ENCODE measurements around the gene NDFIP1. TPM values are rescaled to one million over a fixed set of nuclear protein-coding genes. Genes with fewer than 3 reads are reported as not detected.

NDFIP1 gene
- total and polyA plus RNA-seq, 2 of the 8 experiments (the other 6 are each of a cell fraction or from before 2014, with no cell fraction given), result 8.8 to 27.1 TPM

DNA sequence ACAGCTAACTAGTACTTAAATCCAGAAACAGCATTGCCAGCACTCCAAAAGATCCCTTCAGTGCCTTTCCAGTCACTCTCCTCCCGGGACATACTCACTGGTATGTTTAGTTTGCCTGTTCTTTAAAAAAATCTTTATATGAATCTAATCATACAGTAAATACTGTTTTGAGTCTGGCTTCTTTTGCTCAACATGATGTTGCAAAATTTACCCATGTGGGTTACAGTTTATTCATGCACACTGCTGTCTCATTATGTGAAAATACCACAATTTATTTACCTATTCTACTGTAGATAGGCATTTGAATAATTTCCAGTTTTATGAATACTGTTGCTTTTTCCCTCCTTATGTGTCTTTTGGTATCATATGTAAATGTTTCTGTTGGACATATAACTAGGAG, 13.5 kb downstream of the NDFIP1 start:
- no peak overlapping the region for H4K8ac ChIP-seq (ENCODE audit: extremely low read depth, insufficient read depth, low read length)
- H3K9me3 ChIP-seq (ENCODE audit: insufficient read depth in 2 of 2, low read depth in 1 of 2, low read length in 1 of 2), result 0 out of 4 replicates have a peak, but pooled peaks cover 2 to 4% of the 10 kb centered on the region in 2 experiments
- H2BK120ac ChIP-seq (replicated peaks; ENCODE audit: low read depth, low read length), result no peak overlapping the region
- no peak overlapping the region for H3K9ac ChIP-seq (replicated peaks in 1 of 4; ENCODE audit: extremely low read depth in 1 of 4, low read depth in 3 of 4, low read length in 3 of 4)
- H2AK5ac ChIP-seq (ENCODE audit: low read depth, low read length), result no peak overlapping the region
- no peak overlapping the region for H2BK20ac ChIP-seq (ENCODE audit: low read length)
- no peak overlapping the region for H3K4ac ChIP-seq (replicated peaks; ENCODE audit: insufficient read length, low read depth, low read length)
- no peak overlapping the region for H2AFZ ChIP-seq (ENCODE audit: low read length)
- FAIRE-seq (no peak), DNase-seq (ENCODE audit: low read depth in 1 of 2, low spot score in 2 of 2) (no peak)
- H3K14ac ChIP-seq (ENCODE audit: insufficient read length), result no peak overlapping the region
- TF ChIP-seq TEAD4 (IDR thresholded peaks at IDR 0.05; ENCODE audit: low read depth, low read length), result no peak
- TF ChIP-seq EZH2 (IDR thresholded peaks at IDR 0.05; ENCODE audit: low read depth, low read length, severe bottlenecking), result no peak
- no peaks in the 10 kb centered on the region; the same call in 1 of the 2 replicates for H3K79me1 ChIP-seq (ENCODE audit: low read depth, low read length)
- H3K27ac ChIP-seq (ENCODE audit: low read depth, low read length), result no peak overlapping the region
- no peak overlapping the region for H4K91ac ChIP-seq (replicated peaks; ENCODE audit: insufficient read length, low read length)
- H4K5ac ChIP-seq (ENCODE audit: insufficient read length, low read depth, low read length), result no peak overlapping the region
- no peak overlapping the region for H3K23ac ChIP-seq (ENCODE audit: insufficient read length)
- no peak overlapping the region for H2BK12ac ChIP-seq (ENCODE audit: low read depth, low read length)
- H3K56ac ChIP-seq (replicated peaks; ENCODE audit: insufficient read length, low read depth, low read length), result no peak overlapping the region
- H3K4me3 ChIP-seq (ENCODE audit: extremely low read depth in 1 of 4, insufficient read depth in 2 of 4, low read depth in 3 of 4, low read length in 4 of 4), result no peak overlapping the region
- peaks cover 0 to 63% of the 10 kb centered on the region in 2 experiments; a peak in 2 of 4 replicates for H3K79me2 ChIP-seq (ENCODE audit: control insufficient read depth in 1 of 2, insufficient read depth in 2 of 2, low read length in 2 of 2)
- ChIA-PET POLR2A (ENCODE audit: partially characterized antibody) (no interaction called here), CTCF (ENCODE audit: partially characterized antibody) (interaction anchor here (0.9 kb wide), 1 partner anchor 24 kb away, joined by 3 read pairs; no protein-coding TSS in a partner anchor)
- H3K18ac ChIP-seq (ENCODE audit: extremely low read depth, low read length), result no peak overlapping the region
- no peak overlapping the region for H2BK15ac ChIP-seq (ENCODE audit: low read length)
- no peaks in the 10 kb centered on the region for H3K4me1 ChIP-seq (replicated peaks in 1 of 4; ENCODE audit: control insufficient read depth in 3 of 4, insufficient read depth in 4 of 4, low read length in 3 of 4)
- no peak overlapping the region for H3K4me2 ChIP-seq (ENCODE audit: insufficient read depth in 1 of 2, low read depth in 2 of 2, low read length in 2 of 2)
- peaks cover 0 to 3% of the 10 kb centered on the region in 2 experiments for H4K20me1 ChIP-seq (replicated peaks in 1 of 2; ENCODE audit: control insufficient read depth in 1 of 2, insufficient read depth in 2 of 2, low read length in 2 of 2)
- no peaks in the 10 kb centered on the region; a peak in 2 of 8 replicates for H3K36me3 ChIP-seq (ENCODE audit: control insufficient read depth in 2 of 4, insufficient read depth in 4 of 4, low read length in 3 of 4)
- no peak overlapping the region for H2BK5ac ChIP-seq (ENCODE audit: low read depth, low read length)
- no peaks in the 10 kb centered on the region for H3K27me3 ChIP-seq (replicated peaks in 1 of 4; ENCODE audit: control insufficient read depth in 3 of 4, extremely low read depth in 1 of 4, insufficient read depth in 3 of 4, low read length in 3 of 4)
- H3K23me2 ChIP-seq (ENCODE audit: low read depth, low read length), result no peaks in the 10 kb centered on the region
- WGBS, 2 experiments (ENCODE audit: extremely low coverage in 1 of 2, insufficient coverage in 1 of 2, insufficient read length in 1 of 2, insufficient replicate concordance in 2 of 2, low coverage in 1 of 2, low lambda C conversion rate in 2 of 2, missing lambda C conversion rate in 1 of 2), result 43% methylated on average over 1 of the region's 1 CpG; no CpG with 5 or more reads in 1 of the 2 experiments
